Limb (tissue), 2 donors: ENCODE data around the gene WDR20.
"Not testable (repeated sequence)": the region's sequence is repeated elsewhere in the genome, so short reads cannot be mapped to it uniquely, and the experiment has no call there.

ENCODE experiments used
- DNase-seq, 2 donors: peaks; one replicate each; pipeline ENCODE4 v3.0.0-alpha.2; 2016; ENCODE audit errors: extremely low spot score in 2 of 2

Gene WDR20

GRCh38 chr14:102234331-102235264 is 94.9 kb downstream of the WDR20 start:
- peak in 1 of 2 donors; percentile 26 for DNase-seq

GRCh38 chr14:102235275-102235897 is 95.7 kb downstream of the WDR20 start:
- DNase-seq: peak; percentile 74 to 83

GRCh38 chr14:102236026-102236425 is 96.3 kb downstream of the WDR20 start:
- DNase-seq: peak in 1 of 2 donors; percentile 16

- DNase-seq: peak in 1 of 2 donors; percentile 5
Observed at GRCh38 chr14:102238131-102238530, 98.4 kb downstream of the WDR20 start.

GRCh38 chr14:102238766-102239165 is 99.1 kb downstream of the WDR20 start:
- no peak for DNase-seq

- no peak for DNase-seq
Observed at GRCh38 chr14:102239231-102239630, 99.5 kb downstream of the WDR20 start.

GRCh38 chr14:102240481-102240880 is 100.8 kb downstream of the WDR20 start:
- not testable (repeated sequence) for DNase-seq

GRCh38 chr14:102241147-102241546 is 101.5 kb downstream of the WDR20 start:
- no peak for DNase-seq

- DNase-seq: not testable (repeated sequence)
Observed at GRCh38 chr14:102243795-102244194, 104.1 kb downstream of the WDR20 start.

- no peak for DNase-seq
Observed at GRCh38 chr14:102246071-102246470, 106.4 kb downstream of the WDR20 start.

GRCh38 chr14:102248121-102248520 is 108.4 kb downstream of the WDR20 start:
- DNase-seq: no peak

- no peak for DNase-seq
Observed at GRCh38 chr14:102249041-102249440, 109.3 kb downstream of the WDR20 start.

- DNase-seq: peak in 1 of 2 donors; percentile 16
Observed at GRCh38 chr14:102249981-102250380, 110.3 kb downstream of the WDR20 start.

GRCh38 chr14:102250636-102251035 is 110.9 kb downstream of the WDR20 start:
- no peak for DNase-seq

- DNase-seq: no peak
Observed at GRCh38 chr14:102251161-102251560, 111.5 kb downstream of the WDR20 start.

GRCh38 chr14:102252834-102253801 is 113.4 kb downstream of the WDR20 start:
- no peak for DNase-seq

- DNase-seq: no peak
Observed at GRCh38 chr14:102255401-102256190, 115.9 kb downstream of the WDR20 start.

- no peak for DNase-seq
Observed at GRCh38 chr14:102256716-102257115, 117.0 kb downstream of the WDR20 start.

GRCh38 chr14:102258136-102258535 is 118.4 kb downstream of the WDR20 start:
- no peak for DNase-seq
